ENCODE results near the gene CERS4. TPM values are rescaled to one million over a fixed set of nuclear protein-coding genes. Genes with fewer than 3 reads are reported as not detected.

The CERS4 gene
- total and polyA plus RNA-seq, 2 donors (not counting 1 experiment from before 2014, with no cell fraction given), result 104 to 125 TPM

DNA sequence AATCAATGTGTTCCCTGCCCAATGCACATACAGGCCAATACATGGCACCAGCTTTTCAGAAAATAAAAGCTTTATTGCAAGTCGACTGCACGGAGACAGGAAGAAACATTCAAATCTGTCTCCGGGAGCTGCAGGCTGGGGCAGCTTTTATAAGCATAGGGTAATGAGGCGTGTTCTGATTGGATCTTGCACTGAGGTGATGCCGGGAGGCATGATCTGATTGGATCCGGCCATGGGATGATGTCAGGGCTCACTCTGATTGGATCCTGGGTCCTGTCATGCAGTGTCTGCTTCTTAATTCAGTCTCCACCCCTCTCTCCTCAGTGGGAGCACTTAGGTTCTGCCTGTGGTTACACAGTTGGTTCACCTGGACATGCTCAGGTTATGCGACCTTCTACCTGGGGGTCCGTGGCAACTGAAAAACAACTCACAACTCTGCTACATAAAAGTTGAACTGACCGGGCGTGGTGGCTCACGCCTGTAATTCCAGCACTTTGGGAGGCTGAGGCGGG, 48.0 kb upstream of the CERS4 start:
- Histone ChIP-seq H3K4me2 (replicated peaks; ENCODE audit: low read depth, low read length, poor library complexity, severe bottlenecking) (peak overlapping the region; percentile 38), H3K27me3 (replicated peaks in 1 of 4; ENCODE audit: control extremely low read depth in 1 of 4, control insufficient read depth in 3 of 4, insufficient read depth in 4 of 4, low read length in 3 of 4) (no peaks in the 10 kb centered on the region), H3K79me2 (ENCODE audit: control insufficient read depth, insufficient read depth, low read length) (no peaks in the 10 kb centered on the region), H3K9me3 (ENCODE audit: control extremely low read depth in 1 of 3, control insufficient read depth in 2 of 3, insufficient read depth in 1 of 3, low read length in 2 of 3) (no peaks in the 10 kb centered on the region), H3K27ac (ENCODE audit: low read length in 2 of 2) (no peak overlapping the region), H3K9ac (ENCODE audit: low read length) (no peak overlapping the region), H4K20me1 (ENCODE audit: control insufficient read depth, insufficient read depth, low read length, poor library complexity, severe bottlenecking) (no peaks in the 10 kb centered on the region), H3K4me1 (ENCODE audit: control insufficient read depth in 2 of 2, insufficient read depth in 2 of 2, low read length in 2 of 2) (peaks cover 6 to 15% of the 10 kb centered on the region in 2 donors), H3K36me3 (replicated peaks in 1 of 2; ENCODE audit: control extremely low read depth in 1 of 2, control insufficient read depth in 1 of 2, extremely low read depth in 1 of 2, insufficient read depth in 2 of 2, low read length in 1 of 2) (no peaks in the 10 kb centered on the region), H3K4me3 (ENCODE audit: control extremely low read depth in 1 of 5, extremely low read depth in 1 of 5, insufficient read depth in 1 of 5, low read depth in 2 of 5, low read length in 4 of 5) (no peak overlapping the region), H2AFZ (ENCODE audit: insufficient read depth, low read depth, low read length, poor library complexity, severe bottlenecking) (no peak overlapping the region)
- 64% methylated on average over 11 of the region's 12 CpGs for WGBS (ENCODE audit: insufficient coverage)
- Mint-ChIP-seq H3K27ac (peak overlapping the region; percentile 56), H3K4me1 (peaks cover 20% of the 10 kb centered on the region), H3K27me3 (peaks cover 3% of the 10 kb centered on the region), H3K9me3 (ENCODE audit: insufficient read depth) (no peaks in the 10 kb centered on the region), H3K4me3 (peak overlapping the region; percentile 55)
- no peak for DNase-seq
- no peak for TF ChIP-seq EZH2 (IDR thresholded peaks at IDR 0.05; ENCODE audit: borderline replicate concordance, insufficient read depth, low read depth, low read length, poor library complexity, severe bottlenecking)
- TF ChIP-seq, protein P1, sequence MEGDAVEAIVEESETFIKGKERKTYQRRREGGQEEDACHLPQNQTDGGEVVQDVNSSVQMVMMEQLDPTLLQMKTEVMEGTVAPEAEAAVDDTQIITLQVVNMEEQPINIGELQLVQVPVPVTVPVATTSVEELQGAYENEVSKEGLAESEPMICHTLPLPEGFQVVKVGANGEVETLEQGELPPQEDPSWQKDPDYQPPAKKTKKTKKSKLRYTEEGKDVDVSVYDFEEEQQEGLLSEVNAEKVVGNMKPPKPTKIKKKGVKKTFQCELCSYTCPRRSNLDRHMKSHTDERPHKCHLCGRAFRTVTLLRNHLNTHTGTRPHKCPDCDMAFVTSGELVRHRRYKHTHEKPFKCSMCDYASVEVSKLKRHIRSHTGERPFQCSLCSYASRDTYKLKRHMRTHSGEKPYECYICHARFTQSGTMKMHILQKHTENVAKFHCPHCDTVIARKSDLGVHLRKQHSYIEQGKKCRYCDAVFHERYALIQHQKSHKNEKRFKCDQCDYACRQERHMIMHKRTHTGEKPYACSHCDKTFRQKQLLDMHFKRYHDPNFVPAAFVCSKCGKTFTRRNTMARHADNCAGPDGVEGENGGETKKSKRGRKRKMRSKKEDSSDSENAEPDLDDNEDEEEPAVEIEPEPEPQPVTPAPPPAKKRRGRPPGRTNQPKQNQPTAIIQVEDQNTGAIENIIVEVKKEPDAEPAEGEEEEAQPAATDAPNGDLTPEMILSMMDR (IDR thresholded peaks at IDR 0.05), result no peak
- peak; percentile 81 for ATAC-seq (ENCODE audit: low read depth)
- ChIA-PET POLR2A (interaction anchor here (0.5 to 1.1 kb wide), 6 partner anchors 31 to 160 kb away, joined by 3 to 6 read pairs (median 4); partner anchors contain the start of genes CERS4, NDUFA7 and RPS28), CTCF (interaction anchor here (1.0 to 1.6 kb wide), 6 partner anchors 30 to 90 kb away, joined by 3 to 7 read pairs (median 4); partner anchors contain the start of gene CERS4)
- intact Hi-C loops (cut with micrococcal nuclease), result no loop called here

DNA sequence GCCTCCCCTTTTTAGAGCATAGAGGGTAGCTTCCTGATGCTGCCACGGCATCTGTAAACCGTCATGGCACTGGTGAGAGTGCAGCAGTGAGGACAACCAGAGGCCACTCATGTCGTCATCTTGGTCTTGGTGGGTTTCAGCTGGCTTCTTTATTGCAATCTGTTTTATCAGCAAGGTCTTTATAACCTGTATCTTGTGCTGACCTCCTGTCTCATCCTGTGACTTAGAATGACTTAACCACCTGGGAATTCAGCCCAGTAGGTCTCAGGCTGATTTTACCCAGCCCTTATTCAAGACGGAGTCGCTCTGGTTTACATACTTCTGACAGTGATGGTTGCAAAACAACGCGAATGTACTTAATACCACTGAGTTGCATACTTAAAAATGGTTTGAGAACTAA, 45.4 kb upstream of the CERS4 start:
- no peak overlapping the region for H3K4me3 Mint-ChIP-seq
- ChIA-PET CTCF (interaction anchor here (0.9 kb wide), 2 partner anchors 56 to 193 kb away, joined by 3 read pairs; no protein-coding TSS in a partner anchor), POLR2A (no interaction called here)
- no peaks in the 10 kb centered on the region for H3K36me3 ChIP-seq (replicated peaks in 1 of 2; ENCODE audit: control extremely low read depth in 1 of 2, control insufficient read depth in 1 of 2, extremely low read depth in 1 of 2, insufficient read depth in 2 of 2, low read length in 1 of 2)
- 83% methylated on average over 5 of the region's 7 CpGs for WGBS (ENCODE audit: insufficient coverage)
- no peak for ATAC-seq (ENCODE audit: low read depth)
- no peak overlapping the region for H3K4me2 ChIP-seq (replicated peaks; ENCODE audit: low read depth, low read length, poor library complexity, severe bottlenecking)
- peaks cover 15% of the 10 kb centered on the region for H3K4me1 Mint-ChIP-seq
- no peaks in the 10 kb centered on the region for H3K79me2 ChIP-seq (ENCODE audit: control insufficient read depth, insufficient read depth, low read length)
- peaks cover 6 to 9% of the 10 kb centered on the region in 2 donors for H3K4me1 ChIP-seq (ENCODE audit: control insufficient read depth in 2 of 2, insufficient read depth in 2 of 2, low read length in 2 of 2)
- no peak overlapping the region for H2AFZ ChIP-seq (ENCODE audit: insufficient read depth, low read depth, low read length, poor library complexity, severe bottlenecking)
- no peaks in the 10 kb centered on the region for H3K27me3 Mint-ChIP-seq
- no peak for TF ChIP-seq EZH2 (IDR thresholded peaks at IDR 0.05; ENCODE audit: borderline replicate concordance, insufficient read depth, low read depth, low read length, poor library complexity, severe bottlenecking)
- TF ChIP-seq, protein P1 (IDR thresholded peaks at IDR 0.05), result no peak
- H3K27ac Mint-ChIP-seq, result no peak overlapping the region
- H3K9me3 Mint-ChIP-seq (ENCODE audit: insufficient read depth), result no peaks in the 10 kb centered on the region
- no peak overlapping the region for H3K4me3 ChIP-seq (ENCODE audit: control extremely low read depth in 1 of 5, extremely low read depth in 1 of 5, insufficient read depth in 1 of 5, low read depth in 2 of 5, low read length in 4 of 5)
- intact Hi-C loops (cut with micrococcal nuclease), result no loop called here
- H4K20me1 ChIP-seq (ENCODE audit: control insufficient read depth, insufficient read depth, low read length, poor library complexity, severe bottlenecking), result no peaks in the 10 kb centered on the region
- DNase-seq, result no peak
- no peaks in the 10 kb centered on the region for H3K9me3 ChIP-seq (ENCODE audit: control extremely low read depth in 1 of 3, control insufficient read depth in 2 of 3, insufficient read depth in 1 of 3, low read length in 2 of 3)
- no peaks in the 10 kb centered on the region for H3K27me3 ChIP-seq (replicated peaks in 1 of 4; ENCODE audit: control extremely low read depth in 1 of 4, control insufficient read depth in 3 of 4, insufficient read depth in 4 of 4, low read length in 3 of 4)
- no peak overlapping the region for H3K9ac ChIP-seq (ENCODE audit: low read length)
- H3K27ac ChIP-seq (ENCODE audit: low read length in 2 of 2), result no peak overlapping the region
